Measurements from ENCODE around the gene METTL21A.

METTL21A gene

GRCh38 chr2:207621501-207622039, 3.6 kb downstream of the METTL21A start:
- no peak overlapping the region for H3K27ac ChIP-seq
- TF ChIP-seq, protein P1, sequence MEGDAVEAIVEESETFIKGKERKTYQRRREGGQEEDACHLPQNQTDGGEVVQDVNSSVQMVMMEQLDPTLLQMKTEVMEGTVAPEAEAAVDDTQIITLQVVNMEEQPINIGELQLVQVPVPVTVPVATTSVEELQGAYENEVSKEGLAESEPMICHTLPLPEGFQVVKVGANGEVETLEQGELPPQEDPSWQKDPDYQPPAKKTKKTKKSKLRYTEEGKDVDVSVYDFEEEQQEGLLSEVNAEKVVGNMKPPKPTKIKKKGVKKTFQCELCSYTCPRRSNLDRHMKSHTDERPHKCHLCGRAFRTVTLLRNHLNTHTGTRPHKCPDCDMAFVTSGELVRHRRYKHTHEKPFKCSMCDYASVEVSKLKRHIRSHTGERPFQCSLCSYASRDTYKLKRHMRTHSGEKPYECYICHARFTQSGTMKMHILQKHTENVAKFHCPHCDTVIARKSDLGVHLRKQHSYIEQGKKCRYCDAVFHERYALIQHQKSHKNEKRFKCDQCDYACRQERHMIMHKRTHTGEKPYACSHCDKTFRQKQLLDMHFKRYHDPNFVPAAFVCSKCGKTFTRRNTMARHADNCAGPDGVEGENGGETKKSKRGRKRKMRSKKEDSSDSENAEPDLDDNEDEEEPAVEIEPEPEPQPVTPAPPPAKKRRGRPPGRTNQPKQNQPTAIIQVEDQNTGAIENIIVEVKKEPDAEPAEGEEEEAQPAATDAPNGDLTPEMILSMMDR (IDR thresholded peaks at IDR 0.05), result no peak
- no peak for TF ChIP-seq ZFX (IDR thresholded peaks at IDR 0.05; ENCODE audit: borderline replicate concordance)

DNA sequence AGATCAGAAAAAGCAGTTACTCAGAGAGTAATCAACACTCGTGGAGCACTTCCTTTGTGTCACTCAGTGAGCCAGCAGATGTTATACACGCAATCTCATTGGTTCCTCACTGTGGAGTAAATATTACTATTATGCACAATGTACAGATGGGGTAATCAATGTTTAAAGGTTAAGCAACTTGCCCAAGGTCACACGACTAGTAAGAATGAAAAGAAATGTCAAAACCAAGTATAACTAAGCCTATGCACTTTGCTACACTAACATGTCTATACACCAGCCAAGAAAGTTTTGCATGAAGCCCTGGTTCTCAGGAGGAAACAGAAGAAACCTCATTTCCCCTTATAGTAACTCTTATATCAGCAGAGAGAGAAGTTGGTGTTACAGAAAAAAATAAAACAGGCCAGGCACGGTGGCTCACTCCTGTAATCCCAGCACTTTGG, 5.4 kb downstream of the METTL21A start:
- no peak overlapping the region for H3K27ac ChIP-seq
- no peak for TF ChIP-seq ZFX (IDR thresholded peaks at IDR 0.05; ENCODE audit: borderline replicate concordance)
- TF ChIP-seq, protein P1 (IDR thresholded peaks at IDR 0.05), result no peak

DNA sequence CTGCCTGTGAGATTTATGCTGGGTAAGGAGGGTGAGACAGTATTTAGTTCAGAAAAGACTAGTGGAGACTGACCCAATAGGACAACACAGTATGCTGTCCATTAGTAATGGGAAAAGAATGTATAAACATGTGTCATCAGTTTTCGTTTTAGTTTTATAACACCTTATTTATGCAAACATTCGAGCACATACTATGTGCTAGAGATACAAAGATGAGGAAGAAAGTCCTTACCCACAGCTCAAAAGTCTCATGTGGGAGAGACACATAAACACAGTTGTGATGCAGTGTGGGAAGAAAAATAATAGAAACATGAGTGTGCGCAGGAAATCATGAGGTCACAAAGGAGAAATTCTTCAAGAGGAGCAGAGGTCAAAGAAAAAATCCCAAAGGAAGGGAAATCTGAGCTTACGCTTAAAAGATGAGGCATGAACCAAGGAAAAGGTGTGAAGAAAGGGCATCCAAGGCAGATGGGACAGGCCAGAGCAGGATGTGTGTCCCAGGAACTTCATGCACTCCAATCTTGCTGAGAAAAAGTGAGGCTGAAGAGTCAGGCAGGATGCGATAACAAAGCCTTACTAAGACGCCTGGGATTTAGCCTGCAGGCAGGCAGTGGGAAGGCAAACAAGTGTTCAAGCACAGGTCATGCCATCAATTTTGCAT, 8.1 kb downstream of the METTL21A start:
- H3K27ac ChIP-seq, result no peak overlapping the region
- TF ChIP-seq, protein P1 (IDR thresholded peaks at IDR 0.05), result no peak
- TF ChIP-seq ZFX (IDR thresholded peaks at IDR 0.05; ENCODE audit: borderline replicate concordance), result no peak

- no peak for TF ChIP-seq ZFX (IDR thresholded peaks at IDR 0.05; ENCODE audit: borderline replicate concordance)
- TF ChIP-seq, protein P1 (IDR thresholded peaks at IDR 0.05), result no peak
- no peak overlapping the region for H3K27ac ChIP-seq
These were observed 9.0 kb downstream of the METTL21A start for GRCh38 chr2:207616185-207616584.

DNA sequence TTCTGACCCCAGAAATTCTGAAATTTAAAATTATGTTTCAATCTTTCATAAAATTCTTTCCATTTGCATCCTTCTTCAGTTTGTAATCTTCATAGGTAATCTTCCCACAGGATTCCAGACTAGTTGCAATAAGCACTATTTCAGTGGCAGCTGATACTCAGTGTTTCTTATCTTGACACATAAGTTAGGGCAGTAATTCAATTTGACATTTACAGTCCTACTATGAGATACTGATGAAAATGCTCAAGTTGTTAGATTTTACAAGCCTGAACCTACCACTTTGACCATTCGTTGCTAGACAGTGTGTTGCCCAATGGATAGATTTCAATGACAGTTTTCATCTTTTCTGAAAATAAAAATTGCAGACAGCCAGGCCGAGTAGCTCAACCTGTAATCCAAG, 10.4 kb downstream of the METTL21A start:
- no peak overlapping the region for H3K27ac ChIP-seq
- no peak for TF ChIP-seq ZFX (IDR thresholded peaks at IDR 0.05; ENCODE audit: borderline replicate concordance)
- TF ChIP-seq, protein P1 (IDR thresholded peaks at IDR 0.05), result no peak

DNA sequence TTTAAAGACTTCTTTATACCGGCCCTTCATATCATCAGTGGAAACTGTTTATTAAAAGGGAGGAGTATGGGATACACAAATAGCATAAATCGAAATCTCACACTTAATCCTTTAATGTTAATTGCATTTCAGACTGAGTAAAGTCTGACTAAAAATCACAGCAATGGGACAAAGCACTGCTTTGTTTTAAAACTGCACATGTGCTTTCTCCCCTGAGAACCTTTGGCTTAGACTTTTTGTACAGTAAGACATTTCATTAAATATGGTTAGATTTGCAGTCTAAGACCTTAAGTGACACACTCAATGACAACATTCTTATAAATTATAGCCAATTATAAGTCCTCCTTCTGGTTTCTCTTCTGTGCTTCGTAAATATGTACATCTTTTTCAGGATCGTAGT, 12.5 kb downstream of the METTL21A start:
- no peak overlapping the region for H3K27ac ChIP-seq
- TF ChIP-seq ZFX (IDR thresholded peaks at IDR 0.05; ENCODE audit: borderline replicate concordance), result no peak
- TF ChIP-seq, protein P1 (IDR thresholded peaks at IDR 0.05), result no peak

DNA sequence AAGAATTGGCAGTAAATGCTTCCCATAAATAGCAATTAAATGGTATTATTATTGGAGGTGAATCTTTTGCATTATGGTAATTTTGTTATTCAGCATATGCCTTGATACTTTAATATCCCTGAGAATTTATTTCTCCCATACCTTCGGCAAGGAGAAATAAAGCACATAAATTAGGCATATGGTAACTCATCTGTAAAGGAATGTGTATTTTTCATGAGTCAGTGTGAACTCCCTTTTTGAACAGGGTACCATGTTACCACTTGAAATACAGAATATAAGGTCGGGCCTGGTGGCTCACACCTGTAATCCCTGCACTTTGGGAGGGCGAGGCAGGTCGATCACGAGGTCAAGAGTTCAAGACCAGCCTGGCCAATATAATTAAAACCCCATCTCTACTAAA, 18.4 kb downstream of the METTL21A start:
- TF ChIP-seq, protein P1 (IDR thresholded peaks at IDR 0.05), result no peak
- TF ChIP-seq ZFX (IDR thresholded peaks at IDR 0.05; ENCODE audit: borderline replicate concordance), result no peak
- H3K27ac ChIP-seq, result no peak overlapping the region
